ENCODE results near the gene JADE1.

- TF ChIP-seq CTCF (IDR thresholded peaks at IDR 0.05) (no peak), POLR2A (IDR thresholded peaks at IDR 0.05) (no peak)
Observed at GRCh38 chr4:128841402-128841801, 31.9 kb downstream of the JADE1 start.

Measured in suprapubic skin (tissue), 3 donors.